SK-N-SH (cell line): ENCODE results near the gene IL17REL. TPM values are rescaled to one million over a fixed set of nuclear protein-coding genes. Genes with fewer than 3 reads are reported as not detected.

Source experiments
- CTCF ChIA-PET: fragments of 300-600, 350-600 bp; formaldehyde crosslinking; extraction: SDS; loops from one replicate; lab custom pipeline; 2021; lab: Yijun Ruan, JAX
- POLR2A ChIA-PET: fragments of 350-600 bp; sonication (Branson Sonifier 250); formaldehyde crosslinking; extraction: SDS; loops from one replicate; lab custom pipeline; 2020; ENCODE audit warnings: antibody characterized with exemption, inconsistent platforms; lab: Yijun Ruan, JAX
- DNase-seq: peaks from one replicate; pipeline ENCODE4 v3.0.0; 2012
- H2AFZ ChIP-seq: fragments of 200-600 bp; sonication (generic); 2 replicates; pipeline ENCODE4 v1.8.1; 2016; ENCODE audit warnings: antibody characterized with exemption, mild to moderate bottlenecking, low read depth
- H3F3A ChIP-seq: fragments of 200-600 bp; sonication (generic); replicated peaks from 2 replicates; pipeline ENCODE3; 2016; ENCODE audit warnings: antibody characterized with exemption, mild to moderate bottlenecking; ENCODE audit not compliant: insufficient read depth
- H3K27ac ChIP-seq, 2 experiments: fragments of 200-500 bp in 1 of 2; fragments of 200-600 bp in 1 of 2; sonication (Bioruptor generic) in 1 of 2; sonication (generic), shearing (Covaris generic) in 1 of 2; 2 replicates each; pipeline versions ENCODE4 v1.5.1 to v1.6.1; 2014 to 2016; ENCODE audit warnings: low read depth in 2 of 2, inconsistent platforms in 1 of 2, low read length in 1 of 2, mild to moderate bottlenecking in 1 of 2, mixed read lengths in 1 of 2
- H3K27me3 ChIP-seq: fragments of 200-600 bp; sonication (generic), shearing (Covaris generic); 2 replicates; pipeline ENCODE4 v1.6.1; 2016; ENCODE audit warnings: mixed run types; ENCODE audit not compliant: insufficient read depth
- H3K36me3 ChIP-seq, 2 experiments: fragments of 200-500 bp in 1 of 2; fragments of 200-600 bp in 1 of 2; sonication (Bioruptor generic) in 1 of 2; sonication (generic) in 1 of 2; replicated peaks in 1 of 2; 2 replicates each; pipeline versions ENCODE3 to v1.5.1; 2014 to 2016; ENCODE audit warnings: low read length in 1 of 2, mild to moderate bottlenecking in 1 of 2; ENCODE audit not compliant: insufficient read depth in 2 of 2, control insufficient read depth in 1 of 2
- H3K4me1 ChIP-seq, 2 experiments: fragments of 200-500 bp in 1 of 2; fragments of 200-600 bp in 1 of 2; sonication (Bioruptor generic) in 1 of 2; sonication (generic), shearing (Covaris generic) in 1 of 2; 2 replicates each; pipeline versions ENCODE4 v1.5.1 to v1.6.1; 2014 to 2016; ENCODE audit warnings: low read depth in 1 of 2, low read length in 1 of 2, mixed run types in 1 of 2; ENCODE audit not compliant: insufficient read depth in 2 of 2, control insufficient read depth in 1 of 2
- H3K4me2 ChIP-seq: fragments of 200-600 bp; sonication (generic), shearing (Covaris generic); 2 replicates; pipeline ENCODE4 v1.6.1; 2017; ENCODE audit warnings: mixed run types
- H3K4me3 ChIP-seq, 2 experiments: fragments of 200-500 bp in 1 of 2; fragments of 200-600 bp in 1 of 2; sonication (Bioruptor generic) in 1 of 2; sonication (generic), shearing (Covaris generic) in 1 of 2; 2 replicates each; pipeline versions ENCODE4 v1.5.1 to v1.8.1; 2014 to 2016; ENCODE audit warnings: low read depth in 2 of 2, inconsistent platforms in 1 of 2, low read length in 1 of 2, mild to moderate bottlenecking in 1 of 2, mixed read lengths in 1 of 2, moderate library complexity in 1 of 2
- H3K79me2 ChIP-seq: fragments of 200-600 bp; sonication (generic); 2 replicates; pipeline ENCODE4 v1.8.1; 2017; ENCODE audit warnings: mild to moderate bottlenecking; ENCODE audit not compliant: insufficient read depth
- H3K9ac ChIP-seq: fragments of 200-600 bp; sonication (generic); 2 replicates; pipeline ENCODE4 v1.6.1; 2017; ENCODE audit warnings: mixed run types
- H3K9me2 ChIP-seq: fragments of 200-600 bp; sonication (generic); 2 replicates; pipeline ENCODE4 v1.6.1; 2017; ENCODE audit warnings: mixed run types
- H3K9me3 ChIP-seq: fragments of 200-600 bp; sonication (generic); 2 replicates; pipeline ENCODE4 v1.6.1; 2017; ENCODE audit warnings: mixed run types, mild to moderate bottlenecking, moderate library complexity
- H4K20me1 ChIP-seq: fragments of 200-600 bp; sonication (generic); 2 replicates; pipeline ENCODE4 v1.6.1; 2017; ENCODE audit warnings: mild to moderate bottlenecking, mixed run types; ENCODE audit not compliant: insufficient read depth
- CHD2 ChIP-seq: fragments of 150-350 bp; IDR thresholded peaks from 2 replicates; pipeline ENCODE4 v1.6.1; 2018; ENCODE audit warnings: low read length; ENCODE audit not compliant: partially characterized antibody
- ELF1 ChIP-seq: IDR thresholded peaks from 2 replicates; pipeline ENCODE4 v1.4.0; 2012
- EP300 ChIP-seq, 2 experiments: IDR thresholded peaks; 2 replicates each; pipeline versions ENCODE4 v1.4.0 to v1.6.1; 2012; ENCODE audit warnings: borderline replicate concordance in 1 of 2, low read depth in 1 of 2, low read length in 1 of 2
- EZH2phosphoT487 ChIP-seq: fragments of 200-600 bp; sonication (generic); IDR thresholded peaks from 2 replicates; pipeline ENCODE4 v1.6.1; 2017; ENCODE audit warnings: low read depth, mixed run types, mild to moderate bottlenecking, antibody characterized with exemption, moderate library complexity, borderline replicate concordance
- FOXM1 ChIP-seq: IDR thresholded peaks from 2 replicates; pipeline ENCODE4 v1.4.0; 2012; ENCODE audit warnings: low read depth, mild to moderate bottlenecking
- GABPA ChIP-seq: IDR thresholded peaks from 2 replicates; pipeline ENCODE4 v1.4.0; 2012; ENCODE audit warnings: low read depth, mild to moderate bottlenecking
- IRF3 ChIP-seq: fragments of 150-350 bp; IDR thresholded peaks from 2 replicates; pipeline ENCODE4 v1.6.1; 2016; ENCODE audit warnings: mild to moderate bottlenecking, low read depth, low read length
- MAX ChIP-seq: IDR thresholded peaks from 2 replicates; pipeline ENCODE4 v1.4.0; 2012; ENCODE audit warnings: low read depth
- MXI1 ChIP-seq: IDR thresholded peaks from 2 replicates; pipeline ENCODE4 v1.6.1; 2012; ENCODE audit warnings: mild to moderate bottlenecking, low read depth, low read length, improper control_type of control experiment
- NFIC ChIP-seq: IDR thresholded peaks from 2 replicates; pipeline ENCODE4 v1.4.0; 2012; ENCODE audit warnings: borderline replicate concordance
- NRF1 ChIP-seq: IDR thresholded peaks from 2 replicates; pipeline ENCODE4 v1.6.1; 2012; ENCODE audit warnings: low read depth, mild to moderate bottlenecking, low read length
- POLR2AphosphoS5 ChIP-seq: IDR thresholded peaks from 2 replicates; pipeline ENCODE4 v1.6.1; 2012; ENCODE audit warnings: low read depth, low read length
- RCOR1 ChIP-seq: fragments of 150-350 bp; IDR thresholded peaks from 2 replicates; pipeline ENCODE4 v1.6.1; 2017; ENCODE audit warnings: antibody characterized with exemption, low read length
- RFX5 ChIP-seq: IDR thresholded peaks from 2 replicates; pipeline ENCODE4 v1.6.1; 2012; ENCODE audit warnings: mild to moderate bottlenecking, improper control_type of control experiment, low read length
- SMC3 ChIP-seq: IDR thresholded peaks from 2 replicates; pipeline ENCODE4 v1.6.1; 2012; ENCODE audit warnings: low read depth, low read length, improper control_type of control experiment
- TCF12 ChIP-seq: IDR thresholded peaks from 2 replicates; pipeline ENCODE4 v1.4.0; 2012
- USF1 ChIP-seq: IDR thresholded peaks from 2 replicates; pipeline ENCODE4 v1.4.0; 2012; ENCODE audit warnings: low read depth, borderline replicate concordance
- ZBTB33 ChIP-seq: IDR thresholded peaks from 2 replicates; pipeline ENCODE4 v1.4.0; 2012; ENCODE audit warnings: low read depth, borderline replicate concordance
- WGBS: methylation state at CpG from one replicate; pipeline ENCODE4 v1.1.6; 2017; ENCODE audit warnings: low lambda C conversion rate; 5-methylcytosine and 5-hydroxymethylcytosine counted together
- polyA plus RNA-seq, 3 experiments: library from polyadenylated mRNA; depleted of rRNA; stranded (reverse); fragments of >200 nt; gene quantifications; 2 replicates each; pipeline ENCODE4 v1.2.3, GENCODE V29; 2012

IL17REL gene
- polyA plus RNA-seq, 1 of the 3 experiments (the other 2 are of a cell fraction): not detected

GRCh38 chr22:50039669-50040443 is 27.3 kb upstream of the IL17REL start:
- Histone ChIP-seq H3K36me3 (no peaks in the 10 kb centered on the region), H3K79me2 (no peaks in the 10 kb centered on the region), H3K4me2 (no peak overlapping the region), H3K27me3 (peaks cover 12% of the 10 kb centered on the region), H2AFZ (no peak overlapping the region), H3K4me3 (no peak overlapping the region), H3K9ac (no peak overlapping the region), H3K4me1 (no peaks in the 10 kb centered on the region), H3K9me2 (no peaks in the 10 kb centered on the region), H3K9me3 (no peaks in the 10 kb centered on the region; the same call in 1 of the 2 replicates), H3K27ac (no peak overlapping the region), H4K20me1 (no peaks in the 10 kb centered on the region), H3F3A (no peaks in the 10 kb centered on the region)
- 45% methylated on average over 26 of the region's 29 CpGs for WGBS
- TF ChIP-seq IRF3 (no peak), GABPA (no peak), ZBTB33 (no peak), POLR2AphosphoS5 (no peak), SMC3 (no peak), FOXM1 (no peak), NFIC (no peak), EZH2phosphoT487 (no peak), MAX (no peak), NRF1 (no peak), RCOR1 (no peak), EP300 (IDR thresholded peaks at IDR 0.05; ENCODE audit: borderline replicate concordance in 1 of 2, low read depth in 1 of 2, low read length in 1 of 2) (no peak), ELF1 (no peak), MXI1 (no peak), TCF12 (no peak), CHD2 (no peak), RFX5 (no peak), USF1 (no peak)
- CTCF ChIA-PET: interaction anchor here (2.6 kb wide), 1 partner anchor 9 kb away, joined by 20 read pairs; no protein-coding TSS in a partner anchor
- POLR2A ChIA-PET: no interaction called here
- DNase-seq: no peak
